Measurements from ENCODE around the gene ARHGEF33.

The ARHGEF33 gene

DNA sequence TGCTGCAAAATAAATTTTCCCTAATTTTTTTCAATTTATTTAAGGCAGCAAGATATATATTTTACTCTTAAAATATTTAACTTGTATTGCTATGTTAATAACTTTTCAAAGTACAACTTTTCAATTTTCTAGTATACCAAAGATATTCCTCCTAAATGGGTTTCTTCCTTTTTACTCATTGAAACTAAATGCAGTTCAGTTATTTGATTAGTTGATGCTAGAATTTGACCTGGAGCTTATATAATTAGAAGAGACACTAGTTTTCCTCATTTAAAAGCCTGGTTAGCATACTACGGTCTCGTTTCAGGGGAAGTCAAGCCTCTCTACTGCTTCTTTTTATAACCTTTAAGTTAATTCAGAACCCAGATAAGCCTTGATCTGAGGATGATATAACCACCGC lies at the start of gene ARHGEF33:
Gene ARHGEF33, plus strand, starts transcription at position 301 of the 400 bp plus-strand sequence. CDS start 29,573 bp downstream, outside the sequence.
- DNase-seq: no peak

DNA sequence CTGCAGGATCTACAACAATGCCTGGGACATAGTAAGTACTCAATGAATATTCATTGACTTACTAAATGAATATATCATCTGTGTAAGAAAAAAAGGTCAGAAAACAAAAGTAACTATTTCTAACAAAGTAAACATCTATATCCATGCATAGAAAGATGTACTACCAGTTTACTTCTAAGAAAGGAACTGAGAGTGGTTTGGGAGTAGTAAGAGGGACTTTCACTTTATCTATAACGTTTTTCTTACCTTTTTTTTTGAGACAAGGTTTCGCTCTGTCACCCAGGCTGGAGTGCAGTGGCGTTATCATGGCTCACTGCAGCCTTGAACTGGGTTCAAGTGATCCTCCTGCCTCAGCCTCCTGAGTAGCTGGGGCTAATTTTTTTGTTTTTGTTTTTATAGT lies 39.6 kb upstream of the ARHGEF33 start:
- no peak for DNase-seq

- no peak for DNase-seq
Observed at GRCh38 chr2:38856165-38856564, 33.5 kb upstream of the ARHGEF33 start.

DNA sequence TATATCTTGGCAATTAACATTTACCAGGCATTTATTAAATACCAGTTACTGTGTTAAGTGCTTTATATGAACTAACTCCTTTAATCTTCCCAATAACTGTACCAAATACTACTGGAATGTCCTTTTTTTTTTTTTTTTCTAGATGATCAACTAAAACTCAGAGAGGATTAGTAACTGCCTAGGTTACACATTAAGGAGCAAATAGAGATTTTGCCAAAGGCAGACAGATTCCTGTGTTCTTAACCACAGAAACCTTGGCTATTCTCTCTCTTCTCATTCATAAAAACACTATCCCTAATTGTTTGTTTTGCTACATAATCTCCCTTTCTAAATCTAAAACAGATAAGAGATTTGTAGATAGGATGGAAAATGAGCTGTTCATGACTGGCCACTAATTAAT lies 27.2 kb upstream of the ARHGEF33 start:
- no peak for DNase-seq

DNA sequence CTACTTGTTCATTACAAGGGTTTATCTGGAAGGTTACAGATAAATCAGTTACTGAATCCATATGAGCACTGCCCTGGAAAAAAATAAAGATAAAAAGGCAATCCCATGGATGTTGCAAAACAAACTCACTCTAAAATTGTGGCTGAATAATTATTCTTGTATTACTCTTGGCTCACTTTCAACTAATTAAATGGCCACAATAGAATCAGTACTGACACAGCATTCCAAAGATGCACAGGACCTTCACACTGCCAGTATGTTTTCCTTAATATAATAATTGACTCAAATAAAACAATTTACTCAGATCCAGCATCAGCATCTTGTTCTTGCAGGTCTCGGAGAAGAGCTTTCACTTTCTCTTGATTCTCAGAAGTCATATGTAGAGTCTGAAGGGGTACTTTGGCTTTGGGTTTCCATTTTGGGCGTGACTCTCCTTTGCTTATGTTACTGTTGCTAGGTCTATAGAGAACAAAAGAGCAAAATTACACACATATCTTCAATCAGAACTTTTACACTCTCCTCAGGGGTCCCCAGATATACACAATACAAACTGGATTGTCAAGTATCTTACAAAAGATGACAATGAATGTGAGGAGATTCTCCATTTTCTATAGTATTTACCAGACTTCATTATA lies 26.5 kb upstream of the ARHGEF33 start:
- no peak for DNase-seq

- no peak for DNase-seq
Observed at GRCh38 chr2:38866773-38867443, 22.8 kb upstream of the ARHGEF33 start.

GRCh38 chr2:38871432-38871831 lies 18.2 kb upstream of the ARHGEF33 start:
- no peak for DNase-seq

GRCh38 chr2:38873763-38874162 lies 15.9 kb upstream of the ARHGEF33 start:
- DNase-seq: no peak

DNA sequence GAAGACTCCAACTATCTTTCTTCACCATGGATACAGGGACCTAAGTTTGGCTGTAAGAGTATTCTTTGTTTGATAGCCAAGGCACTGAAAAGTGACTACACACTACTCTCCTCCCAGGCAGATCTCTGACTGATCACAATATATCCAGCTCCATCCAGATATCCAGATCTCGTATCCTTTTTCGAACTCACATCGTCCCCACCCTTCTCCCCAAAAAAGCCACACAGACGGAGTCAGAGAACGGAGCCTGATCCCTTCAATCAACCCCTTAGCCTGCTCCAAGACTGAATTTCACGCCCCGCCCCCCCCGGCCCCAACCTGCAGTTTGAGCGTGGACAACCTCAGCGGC lies 14.5 kb upstream of the ARHGEF33 start:
- DNase-seq: peak; percentile 4

DNA sequence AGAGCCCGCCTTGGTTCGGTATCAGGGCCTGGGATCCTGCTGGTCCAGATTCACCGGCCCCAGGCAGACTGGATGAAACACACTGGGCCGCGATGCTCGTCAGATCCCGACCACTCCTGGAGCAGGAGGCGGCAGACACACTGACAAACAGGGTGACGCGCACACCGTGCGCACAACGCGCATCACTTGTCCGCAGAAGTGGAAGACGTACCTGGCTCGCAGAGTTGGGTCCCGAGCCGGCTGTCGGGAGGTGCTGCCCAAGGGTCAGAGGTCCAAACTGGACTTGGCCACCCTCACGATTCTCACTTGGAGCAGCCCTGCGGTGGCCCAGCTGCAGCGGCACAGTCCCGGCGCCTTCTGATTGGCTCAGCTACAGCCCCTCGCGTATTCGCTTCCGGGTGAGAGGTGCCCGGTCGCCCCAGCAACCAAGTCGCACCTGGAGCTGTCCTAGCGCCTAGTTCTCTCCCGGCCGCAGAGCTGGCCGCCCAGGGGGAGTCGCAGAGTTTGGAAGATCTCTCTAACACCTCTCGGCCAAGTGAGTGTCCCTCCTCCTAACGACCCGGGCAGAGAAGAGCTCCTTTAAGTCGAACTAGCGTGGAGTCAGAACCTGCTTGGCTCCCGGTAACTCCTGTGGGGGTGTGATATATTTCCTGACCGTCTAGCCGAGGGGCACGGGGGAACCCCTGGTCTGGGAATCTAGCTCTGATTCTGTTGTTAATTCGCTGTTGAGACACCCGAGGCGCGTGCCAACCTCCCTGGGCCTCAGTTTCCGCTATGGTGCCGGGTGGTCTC lies 13.9 kb upstream of the ARHGEF33 start, which contains the start of the genes DHX57 and MORN2:
Gene DHX57, minus strand, starts transcription at position 359 of the 792 bp plus-strand sequence. CDS start 7,529 bp downstream, outside the sequence.
Gene MORN2, plus strand, starts transcription at position 401 of the 792 bp plus-strand sequence.
- peak; percentile 88 for DNase-seq

- DNase-seq: no peak
Observed at GRCh38 chr2:38876407-38876806, 13.3 kb upstream of the ARHGEF33 start.

DNA sequence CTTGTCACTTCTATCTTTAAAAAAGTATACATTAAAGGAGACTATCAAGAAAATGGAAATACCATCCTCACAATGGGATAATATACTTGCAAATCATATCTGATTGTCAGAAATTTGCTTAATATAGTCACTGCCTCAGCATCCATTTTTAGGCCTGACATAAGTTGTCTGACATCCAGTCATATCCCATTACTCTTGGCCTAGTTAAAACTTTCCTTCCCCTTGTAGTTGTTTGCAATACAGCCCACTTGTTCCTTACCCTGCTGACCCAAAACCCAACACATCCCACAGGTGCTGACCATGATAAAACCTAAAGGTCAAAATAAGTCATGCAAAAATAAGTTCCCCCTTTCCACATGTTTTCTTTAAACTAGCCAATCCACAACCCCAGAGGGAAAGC lies 3.6 kb upstream of the ARHGEF33 start:
- DNase-seq: no peak

GRCh38 chr2:38887347-38887746 lies 2.3 kb upstream of the ARHGEF33 start:
- no peak for DNase-seq

DNA sequence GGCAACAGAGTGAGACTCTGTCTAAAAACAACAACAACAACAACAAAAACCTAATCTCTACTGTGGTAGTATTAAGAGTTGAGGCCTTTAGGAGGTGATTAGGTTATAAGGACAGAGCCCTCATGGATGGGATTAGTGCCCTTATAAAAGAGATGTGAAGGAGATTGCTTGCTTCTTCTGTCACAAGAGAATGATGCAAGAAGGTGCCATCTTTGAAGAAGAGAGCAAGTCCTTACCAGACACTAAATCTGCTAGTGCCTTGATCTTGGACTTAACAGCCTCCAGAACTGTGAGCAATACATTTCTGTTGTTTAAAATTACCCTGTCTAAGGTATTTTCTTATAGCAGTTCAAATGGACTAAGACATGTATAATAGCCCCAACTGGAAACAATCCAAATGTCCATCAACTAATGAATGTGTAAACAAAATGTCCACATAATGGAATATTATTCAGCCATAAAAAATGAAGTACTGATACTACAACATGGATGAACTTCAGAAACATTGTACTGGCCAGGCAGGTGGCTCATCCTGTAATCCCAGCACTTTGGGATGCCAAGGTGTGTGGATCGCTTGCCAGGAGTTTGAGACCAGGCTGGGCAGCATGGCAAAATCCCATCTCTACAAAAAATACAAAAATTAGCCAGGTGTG lies 1.6 kb upstream of the ARHGEF33 start:
- no peak for DNase-seq

DNA sequence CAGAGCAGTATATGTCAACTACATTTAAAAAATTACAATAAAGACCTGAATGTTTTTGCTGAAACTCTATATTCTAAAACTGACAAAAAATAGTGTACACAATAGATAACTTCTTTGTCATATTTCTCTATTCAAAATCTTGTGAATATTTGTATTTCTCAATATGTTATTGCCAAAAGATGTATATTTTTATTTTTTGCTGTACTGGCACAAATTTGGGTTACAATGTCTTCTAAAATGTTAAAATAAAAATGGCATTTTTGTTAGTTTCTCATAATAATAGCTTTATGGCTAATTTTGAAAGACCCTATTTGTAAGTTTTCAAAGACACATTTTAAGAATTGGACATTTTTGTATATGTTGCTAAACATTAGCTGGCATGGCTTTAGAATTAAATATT lies 630 bp upstream of the ARHGEF33 start:
- no peak for DNase-seq

GRCh38 chr2:38892819-38893218 lies 3.1 kb downstream of the ARHGEF33 start:
- DNase-seq: no peak

- DNase-seq: no peak
Observed at GRCh38 chr2:38898256-38898655, 8.6 kb downstream of the ARHGEF33 start.

- no peak for DNase-seq
Observed at GRCh38 chr2:38900726-38901125, 11.1 kb downstream of the ARHGEF33 start.

GRCh38 chr2:38905251-38905650 lies 15.6 kb downstream of the ARHGEF33 start:
- no peak for DNase-seq

DNA sequence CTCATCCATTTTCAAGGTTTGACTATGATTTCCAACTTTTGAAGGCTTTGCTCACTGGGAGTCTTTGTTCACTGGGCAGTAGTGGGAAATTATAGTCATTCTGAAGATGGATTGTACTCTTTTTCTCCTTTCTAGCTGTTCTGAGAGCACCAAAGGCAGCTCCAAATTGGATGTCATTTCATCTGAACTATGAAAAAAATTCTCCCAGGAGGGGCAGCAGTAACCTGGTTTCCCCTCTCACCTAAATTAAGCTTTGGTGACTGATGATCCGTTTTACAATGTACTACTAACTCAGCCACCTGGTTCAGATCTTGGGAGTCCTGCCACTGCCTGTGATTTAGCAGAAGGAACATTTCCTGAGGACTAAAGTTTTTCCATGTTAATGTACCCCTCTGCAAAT lies 17.6 kb downstream of the ARHGEF33 start:
- no peak for DNase-seq

DNA sequence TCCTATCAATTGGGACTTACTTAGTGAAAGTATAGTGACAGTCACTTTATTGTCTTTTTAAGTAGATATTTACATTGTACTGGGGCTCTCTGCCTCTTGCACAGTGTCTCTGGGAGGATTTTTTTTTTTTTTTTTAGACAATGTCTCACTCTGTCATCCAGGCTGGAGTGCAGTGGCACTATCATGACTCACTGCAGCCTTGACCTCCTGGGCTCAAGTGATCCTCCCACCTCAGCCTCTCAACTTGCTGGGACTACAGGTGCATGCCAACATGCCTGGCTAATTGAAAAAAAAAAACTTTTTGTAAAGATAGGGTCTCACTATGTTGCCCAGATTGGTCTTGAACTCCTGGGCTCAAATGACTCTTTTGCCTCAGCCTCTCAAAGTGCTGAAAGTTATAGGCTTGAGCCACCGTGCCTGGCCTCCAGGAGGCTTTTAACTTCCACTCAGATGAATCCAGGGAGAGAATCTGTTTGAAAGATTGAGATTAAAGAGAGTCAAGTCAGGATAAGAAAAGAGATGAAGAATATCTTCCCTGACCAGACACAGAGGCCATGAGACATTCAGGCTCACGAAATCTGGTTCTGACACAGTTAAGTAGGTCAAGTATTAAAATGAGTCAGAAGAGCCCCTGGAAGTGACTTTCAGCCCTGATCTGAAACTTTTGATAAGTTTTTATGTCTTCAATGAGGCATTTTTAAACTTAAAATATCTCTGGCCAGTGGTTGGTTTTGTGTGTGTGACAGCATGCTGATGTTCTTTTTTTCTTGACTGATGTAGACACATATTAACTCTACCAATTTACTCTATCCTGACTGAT lies 18.3 kb downstream of the ARHGEF33 start:
- no peak for DNase-seq

- no peak for DNase-seq
Observed at GRCh38 chr2:38909872-38910271, 20.2 kb downstream of the ARHGEF33 start.
